ENCODE data around the gene MAEA.
"Not testable (repeated sequence)": the region's sequence is repeated elsewhere in the genome, so short reads cannot be mapped to it uniquely, and the experiment has no call there.

Gene MAEA

DNA sequence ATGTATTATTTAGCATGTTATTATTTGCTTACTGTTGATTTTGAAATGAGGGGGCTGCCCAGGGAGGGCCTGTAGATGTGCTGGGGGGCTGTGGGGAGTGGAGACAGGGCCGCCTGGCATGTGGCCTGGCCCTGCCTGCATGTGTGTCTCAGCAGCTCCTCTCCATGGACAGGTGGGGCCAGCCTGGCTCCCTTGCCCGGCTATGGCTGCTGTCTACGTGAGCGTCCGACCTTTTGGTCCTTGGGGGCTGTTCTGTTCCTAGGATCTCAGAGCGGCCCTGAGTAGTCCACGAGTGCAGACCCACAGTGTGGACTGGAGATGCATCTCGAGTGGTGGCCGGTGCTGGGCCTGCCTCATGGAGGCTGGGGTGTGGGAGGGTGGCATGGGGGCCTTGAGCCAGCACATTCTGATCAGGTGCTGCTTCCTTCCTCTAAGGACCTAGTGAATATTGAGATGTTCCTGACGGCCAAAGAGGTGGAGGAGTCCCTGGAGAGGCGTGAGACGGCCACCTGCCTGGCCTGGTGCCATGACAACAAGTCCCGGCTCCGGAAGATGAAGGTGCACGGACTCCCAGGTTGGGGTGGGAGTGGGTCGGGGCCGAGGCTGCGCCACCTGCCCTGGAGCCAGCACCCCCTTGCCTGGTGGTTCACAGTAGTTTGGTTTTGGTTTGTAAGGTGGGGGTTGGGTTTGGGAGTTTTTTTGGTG, 32.4 kb downstream of the MAEA start:
- no peak for DNase-seq (ENCODE audit: low read depth)

DNA sequence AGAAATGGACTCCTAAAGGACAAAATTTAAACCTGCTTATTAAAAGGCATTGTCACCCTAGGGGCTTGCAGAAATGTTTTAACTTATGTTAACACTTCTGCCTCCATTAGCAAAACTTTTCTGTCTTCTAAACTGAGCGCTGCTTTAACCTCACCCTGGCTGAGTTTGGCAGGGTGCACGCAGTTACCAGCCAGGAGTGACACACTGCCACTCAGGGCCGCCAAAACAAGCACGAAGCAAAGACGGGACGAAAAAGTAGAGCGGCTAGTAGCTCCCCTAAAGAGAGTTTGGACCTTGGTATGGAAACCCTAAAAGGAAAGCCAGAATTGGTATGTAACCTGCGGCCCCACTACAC, 33.6 kb downstream of the MAEA start:
- DNase-seq (ENCODE audit: low read depth), result no peak

- no peak for DNase-seq (ENCODE audit: low read depth)
Measured at GRCh38 chr4:1323635-1324442, 34.1 kb downstream of the MAEA start.

DNA sequence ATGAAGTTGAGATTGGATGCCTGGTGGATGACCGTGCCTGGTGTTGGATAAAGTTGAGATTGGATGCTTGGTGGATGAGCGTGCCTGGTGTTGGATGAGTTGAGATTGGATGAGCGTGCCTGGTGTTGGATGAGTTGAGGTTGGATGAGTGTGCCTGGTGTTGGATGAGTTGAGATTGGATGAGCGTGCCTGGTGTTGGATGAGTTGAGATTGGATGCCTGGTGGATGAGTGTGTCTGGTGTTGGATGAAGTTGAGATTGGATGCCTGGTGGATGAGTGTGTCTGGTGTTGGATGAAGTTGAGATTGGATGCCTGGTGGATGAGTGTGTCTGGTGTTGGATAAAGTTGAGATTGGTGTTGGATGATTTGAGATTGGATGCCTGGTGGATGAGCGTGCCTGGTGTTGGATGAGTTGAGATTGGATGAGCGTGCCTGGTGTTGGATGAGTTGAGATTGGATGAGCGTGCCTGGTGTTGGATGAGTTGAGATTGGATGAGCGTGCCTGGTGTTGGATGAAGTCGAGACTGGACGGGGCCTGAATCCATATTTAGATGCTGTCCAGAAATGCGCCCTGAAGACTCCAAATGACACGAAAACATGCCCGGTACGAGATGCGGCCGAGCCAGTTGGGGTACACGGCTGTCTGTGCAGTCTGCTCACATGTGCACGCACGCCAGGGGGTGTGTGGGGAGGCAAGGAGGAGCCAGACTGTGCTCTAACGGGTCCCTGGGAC, 34.9 kb downstream of the MAEA start:
- not testable (repeated sequence) for DNase-seq (ENCODE audit: low read depth)

DNA sequence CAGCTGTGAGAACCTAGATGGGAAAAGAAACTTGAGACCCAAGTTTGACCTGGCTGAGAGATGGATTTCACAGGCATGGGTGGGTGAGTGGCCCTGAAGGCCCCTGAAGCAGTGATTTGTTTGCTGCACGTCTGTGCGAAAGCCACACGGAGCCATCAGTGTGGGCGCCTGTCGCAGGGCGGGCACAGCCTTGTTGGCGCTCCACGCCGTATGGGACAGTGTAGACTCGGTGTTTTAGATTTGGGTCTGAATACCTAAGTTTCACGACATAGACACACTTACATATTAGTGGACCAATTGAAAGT, 35.4 kb downstream of the MAEA start:
- DNase-seq (ENCODE audit: low read depth), result no peak

- no peak for DNase-seq (ENCODE audit: low read depth)
Measured at GRCh38 chr4:1325681-1326635, 36.3 kb downstream of the MAEA start.

GRCh38 chr4:1326751-1327525, 37.2 kb downstream of the MAEA start:
- DNase-seq (ENCODE audit: low read depth), result no peak

DNA sequence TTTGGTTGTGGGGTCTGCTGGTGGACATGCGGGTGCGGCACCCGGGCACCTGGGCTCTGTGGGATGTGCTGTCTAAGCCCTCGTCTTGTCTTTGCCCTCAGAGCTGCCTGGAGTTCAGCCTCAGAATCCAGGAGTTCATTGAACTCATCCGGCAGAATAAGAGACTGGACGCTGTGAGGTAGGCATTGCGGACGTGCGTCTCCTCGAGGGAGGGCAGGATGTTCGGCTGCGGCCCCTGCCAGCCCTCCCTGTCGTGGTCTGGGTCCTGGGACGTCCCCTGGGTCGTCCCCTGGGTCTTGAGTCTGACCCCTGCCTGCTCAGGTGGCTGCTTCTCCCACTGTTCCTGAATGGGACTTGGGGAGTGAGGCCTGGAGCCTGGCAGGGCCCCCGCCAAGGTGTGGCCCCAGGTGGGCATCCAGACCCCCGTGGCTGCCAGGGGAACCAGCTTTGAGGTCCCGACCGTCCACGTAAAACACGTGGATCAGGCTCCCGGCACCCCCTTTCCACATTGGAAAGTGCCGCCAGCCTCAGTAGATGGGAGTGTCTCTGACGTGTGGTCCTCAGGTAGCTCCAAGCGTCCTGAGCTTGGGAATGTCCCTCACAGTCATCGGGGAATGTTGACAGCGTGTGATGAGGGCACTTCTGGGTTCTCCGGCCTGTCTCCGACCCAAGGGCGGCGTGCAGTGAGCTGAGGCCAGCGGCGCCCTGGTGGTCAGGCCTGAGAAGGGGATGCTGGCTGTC, 38.0 kb downstream of the MAEA start:
- no peak for DNase-seq (ENCODE audit: low read depth)

- DNase-seq (ENCODE audit: low read depth), result no peak
Measured at GRCh38 chr4:1328267-1329155, 38.8 kb downstream of the MAEA start.

- no peak for DNase-seq (ENCODE audit: low read depth)
Measured at GRCh38 chr4:1329408-1330371, 40.0 kb downstream of the MAEA start.

DNA sequence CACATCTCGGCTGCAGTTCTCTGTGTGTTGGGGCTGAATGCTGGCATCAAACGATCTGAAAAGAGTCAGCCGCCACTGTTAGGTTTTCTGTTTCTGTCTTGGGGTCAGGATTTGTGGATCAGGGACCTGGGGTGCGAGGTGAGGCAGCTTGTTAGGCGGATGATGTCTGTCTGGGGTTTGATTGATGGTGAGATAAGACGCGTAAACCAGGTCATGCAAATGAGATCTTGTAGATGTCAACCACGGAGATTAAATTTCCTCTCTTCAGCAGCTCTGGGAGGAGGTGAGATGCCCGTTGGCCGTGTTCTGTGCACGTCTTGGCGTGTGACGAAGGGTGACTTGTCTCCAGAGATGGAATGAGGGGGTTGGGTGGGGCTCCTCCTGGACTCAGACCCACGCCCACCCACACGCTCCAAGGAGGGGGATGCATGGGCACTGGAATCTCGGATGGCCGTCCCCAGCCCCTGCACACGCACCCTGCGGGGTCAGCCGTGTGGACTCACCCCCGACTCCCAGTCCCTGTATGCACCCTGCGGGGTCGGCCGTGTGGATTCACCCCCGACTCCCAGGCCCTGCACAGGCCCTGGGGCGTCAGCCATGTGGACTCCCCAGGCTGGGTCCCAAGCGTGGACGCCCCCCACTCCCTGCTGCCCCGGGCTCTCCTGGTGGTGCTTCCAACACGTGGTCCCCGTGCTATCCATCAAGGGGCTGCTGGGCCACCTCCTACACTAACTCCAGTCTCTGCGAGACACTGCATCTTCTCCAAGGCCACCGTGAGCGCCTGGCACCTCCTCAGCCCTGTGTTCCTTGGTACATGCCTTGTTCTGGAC, 41.3 kb downstream of the MAEA start:
- DNase-seq (ENCODE audit: low read depth), result peak; percentile 26

DNA sequence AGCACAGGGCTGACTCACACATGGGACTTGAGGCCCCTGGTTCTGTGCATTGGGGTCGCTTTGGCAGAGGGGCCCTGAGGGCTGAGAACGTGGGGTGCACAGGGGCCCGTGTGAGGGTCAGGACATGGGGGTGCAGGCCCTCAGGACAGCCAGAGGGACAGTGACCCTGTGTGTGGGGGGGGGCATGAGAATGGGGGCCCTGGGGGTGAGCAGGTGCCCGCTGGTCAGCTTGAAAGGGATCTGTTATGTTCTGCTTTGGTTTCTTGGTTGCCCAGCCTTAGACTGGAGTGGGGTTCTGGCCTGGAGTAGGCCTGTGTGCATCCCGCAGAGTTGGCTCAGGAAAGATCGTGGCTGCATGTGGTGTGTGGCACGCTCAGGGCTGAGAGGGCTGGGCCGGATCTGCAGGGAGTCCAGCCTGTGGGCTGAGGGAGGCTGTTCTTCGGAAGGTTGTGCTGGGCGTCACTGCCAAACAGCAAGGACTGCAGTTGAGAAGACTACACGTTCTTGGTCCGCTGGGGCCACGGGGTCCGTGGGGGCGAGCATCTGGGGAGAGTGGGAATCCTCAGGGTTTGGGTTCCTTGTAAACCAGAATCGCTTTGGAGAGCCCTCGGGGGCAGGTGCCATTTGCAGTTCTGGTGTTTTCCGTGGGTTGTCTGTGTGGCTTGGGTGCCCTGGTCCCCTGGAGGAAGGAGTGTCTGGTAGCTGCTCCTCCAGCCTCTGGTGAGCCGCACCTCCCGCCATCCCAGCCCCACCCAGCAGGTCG, 42.1 kb downstream of the MAEA start:
- no peak for DNase-seq (ENCODE audit: low read depth)

GRCh38 chr4:1332686-1333085, 43.0 kb downstream of the MAEA start:
- no peak for DNase-seq (ENCODE audit: low read depth)

GRCh38 chr4:1333256-1333655, 43.6 kb downstream of the MAEA start:
- no peak for DNase-seq (ENCODE audit: low read depth)

DNA sequence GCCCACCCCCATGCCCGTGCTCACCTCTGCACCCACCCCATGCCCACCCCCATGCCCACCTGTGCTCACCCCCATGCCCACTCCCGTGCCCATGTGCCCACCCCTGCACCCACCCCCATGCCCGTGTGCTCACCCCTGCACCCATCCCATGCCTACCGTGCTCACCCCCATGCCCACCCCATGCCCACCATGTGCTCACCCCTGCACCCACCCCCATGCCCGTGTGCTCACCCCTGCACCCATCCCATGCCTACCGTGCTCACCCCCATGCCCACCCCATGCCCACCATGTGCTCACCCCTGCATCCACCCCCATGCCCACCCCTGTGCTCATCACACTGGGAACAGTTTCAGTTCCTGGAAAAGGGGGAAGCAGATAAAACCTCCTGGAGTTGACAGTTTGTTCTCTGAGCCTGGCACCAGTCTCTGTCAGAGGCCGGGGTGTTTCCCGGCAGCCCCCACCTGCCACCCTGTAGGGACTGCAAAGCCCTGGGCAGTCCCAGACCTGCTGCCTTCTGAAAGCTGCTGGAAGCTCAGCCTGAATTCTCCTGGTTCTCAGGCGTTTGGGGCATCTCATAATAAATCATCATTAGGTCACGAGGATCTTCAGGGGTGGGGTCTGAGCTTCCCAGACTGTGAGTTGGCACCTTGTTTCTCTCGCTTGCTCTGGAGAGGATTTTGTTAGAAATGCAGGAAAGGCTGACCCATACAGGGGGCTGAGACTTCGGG, 44.3 kb downstream of the MAEA start:
- DNase-seq (ENCODE audit: low read depth), result not testable (repeated sequence)

DNA sequence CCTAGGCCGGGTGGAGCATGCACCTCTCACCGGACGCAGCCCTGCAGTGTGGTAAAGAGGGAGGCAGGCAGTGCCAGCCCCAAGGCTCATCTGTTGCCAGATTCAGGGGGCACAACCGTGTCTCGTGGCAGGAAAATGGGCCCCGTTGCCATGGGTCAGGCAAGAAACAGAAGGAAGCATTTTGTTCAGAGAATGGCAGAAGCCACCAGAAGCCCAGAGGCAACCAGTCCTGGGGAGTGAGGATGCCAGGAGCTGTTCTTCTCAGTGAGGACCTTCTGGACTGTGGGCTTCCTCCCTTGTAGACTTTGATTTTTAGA, 44.8 kb downstream of the MAEA start:
- DNase-seq (ENCODE audit: low read depth), result no peak

Measured in stimulated activated CD8-positive, alpha-beta memory T cell treated with anti-CD3 and anti-CD28 coated beads, Interleukin-15, amount 100 ng/mL, for 1 hour (primary cell).